Esophagus squamous epithelium (tissue), 4 donors: ENCODE results near the gene TUFM.

Experiments
- POLR2A ChIP-seq, 4 donors: fragments of 450-650 bp; IDR thresholded peaks; one replicate each; pipeline ENCODE4 v1.6.1; 2017; ENCODE audit warnings: antibody characterized with exemption in 4 of 4, mild to moderate bottlenecking in 4 of 4, moderate library complexity in 3 of 4
- TF ChIP-seq, protein P1 (sequence below), 6 experiments: fragments of 450-650 bp in 4 of 6; fragments of 200-600 bp in 2 of 6; sonication (generic) in 2 of 6; IDR thresholded peaks; one replicate each; pipeline ENCODE4 v1.5.1; 2016 to 2019; ENCODE audit warnings: antibody characterized with exemption in 6 of 6, mild to moderate bottlenecking in 4 of 6, moderate library complexity in 4 of 6

DNA sequence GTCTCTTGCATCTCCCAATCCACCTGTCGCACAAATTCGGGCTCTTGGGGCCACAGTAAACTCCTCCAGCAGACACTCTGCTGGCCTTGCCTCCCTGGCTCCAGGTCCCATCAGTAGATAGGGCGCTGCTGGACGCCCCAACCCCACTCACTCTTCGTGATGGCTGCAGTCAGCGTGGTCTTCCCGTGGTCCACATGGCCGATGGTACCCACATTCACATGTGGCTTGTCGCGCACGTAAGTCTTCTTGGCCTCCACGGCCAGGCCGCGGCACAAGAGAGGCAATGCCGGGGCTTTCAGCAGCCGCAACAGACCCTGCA, 428 bp downstream of the TUFM start:
- TF ChIP-seq POLR2A (IDR thresholded peaks at IDR 0.05), result no peak
- TF ChIP-seq, protein P1, sequence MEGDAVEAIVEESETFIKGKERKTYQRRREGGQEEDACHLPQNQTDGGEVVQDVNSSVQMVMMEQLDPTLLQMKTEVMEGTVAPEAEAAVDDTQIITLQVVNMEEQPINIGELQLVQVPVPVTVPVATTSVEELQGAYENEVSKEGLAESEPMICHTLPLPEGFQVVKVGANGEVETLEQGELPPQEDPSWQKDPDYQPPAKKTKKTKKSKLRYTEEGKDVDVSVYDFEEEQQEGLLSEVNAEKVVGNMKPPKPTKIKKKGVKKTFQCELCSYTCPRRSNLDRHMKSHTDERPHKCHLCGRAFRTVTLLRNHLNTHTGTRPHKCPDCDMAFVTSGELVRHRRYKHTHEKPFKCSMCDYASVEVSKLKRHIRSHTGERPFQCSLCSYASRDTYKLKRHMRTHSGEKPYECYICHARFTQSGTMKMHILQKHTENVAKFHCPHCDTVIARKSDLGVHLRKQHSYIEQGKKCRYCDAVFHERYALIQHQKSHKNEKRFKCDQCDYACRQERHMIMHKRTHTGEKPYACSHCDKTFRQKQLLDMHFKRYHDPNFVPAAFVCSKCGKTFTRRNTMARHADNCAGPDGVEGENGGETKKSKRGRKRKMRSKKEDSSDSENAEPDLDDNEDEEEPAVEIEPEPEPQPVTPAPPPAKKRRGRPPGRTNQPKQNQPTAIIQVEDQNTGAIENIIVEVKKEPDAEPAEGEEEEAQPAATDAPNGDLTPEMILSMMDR (IDR thresholded peaks at IDR 0.05), result no peak
